Measurements from ENCODE around the gene ADAMTS2. TPM values are rescaled to one million over a fixed set of nuclear protein-coding genes. Genes with fewer than 3 reads are reported as not detected.

The ADAMTS2 gene
- total and polyA plus RNA-seq, 2 of the 8 experiments (the other 6 are each of a cell fraction or from before 2014, with no cell fraction given): 6.6 to 7.3 TPM

- no peak for TF ChIP-seq CHD7 (IDR thresholded peaks at IDR 0.05; ENCODE audit: insufficient replicate concordance, low read length)
Measured at GRCh38 chr5:179280095-179280490, 65.2 kb downstream of the ADAMTS2 start (continued).
